SK-N-SH (cell line): ENCODE data around the gene GALNTL6. TPM values are rescaled to one million over a fixed set of nuclear protein-coding genes. Genes with fewer than 3 reads are reported as not detected.

ENCODE experiments used
- CTCF ChIA-PET: fragments of 300-600, 350-600 bp; formaldehyde crosslinking; extraction: SDS; loops from one replicate; lab custom pipeline; 2021; lab: Yijun Ruan, JAX
- POLR2A ChIA-PET: fragments of 350-600 bp; sonication (Branson Sonifier 250); formaldehyde crosslinking; extraction: SDS; loops from one replicate; lab custom pipeline; 2020; ENCODE audit warnings: antibody characterized with exemption, inconsistent platforms; lab: Yijun Ruan, JAX
- DNase-seq: peaks from one replicate; pipeline ENCODE4 v3.0.0; 2012
- H2AFZ ChIP-seq: fragments of 200-600 bp; sonication (generic); 2 replicates; pipeline ENCODE4 v1.8.1; 2016; ENCODE audit warnings: antibody characterized with exemption, mild to moderate bottlenecking, low read depth
- H3F3A ChIP-seq: fragments of 200-600 bp; sonication (generic); replicated peaks from 2 replicates; pipeline ENCODE3; 2016; ENCODE audit warnings: antibody characterized with exemption, mild to moderate bottlenecking; ENCODE audit not compliant: insufficient read depth
- H3K27ac ChIP-seq, 2 experiments: fragments of 200-500 bp in 1 of 2; fragments of 200-600 bp in 1 of 2; sonication (Bioruptor generic) in 1 of 2; sonication (generic), shearing (Covaris generic) in 1 of 2; 2 replicates each; pipeline versions ENCODE4 v1.5.1 to v1.6.1; 2014 to 2016; ENCODE audit warnings: low read depth in 2 of 2, inconsistent platforms in 1 of 2, low read length in 1 of 2, mild to moderate bottlenecking in 1 of 2, mixed read lengths in 1 of 2
- H3K27me3 ChIP-seq: fragments of 200-600 bp; sonication (generic), shearing (Covaris generic); 2 replicates; pipeline ENCODE4 v1.6.1; 2016; ENCODE audit warnings: mixed run types; ENCODE audit not compliant: insufficient read depth
- H3K36me3 ChIP-seq, 2 experiments: fragments of 200-500 bp in 1 of 2; fragments of 200-600 bp in 1 of 2; sonication (Bioruptor generic) in 1 of 2; sonication (generic) in 1 of 2; replicated peaks in 1 of 2; 2 replicates each; pipeline versions ENCODE3 to v1.5.1; 2014 to 2016; ENCODE audit warnings: low read length in 1 of 2, mild to moderate bottlenecking in 1 of 2; ENCODE audit not compliant: insufficient read depth in 2 of 2, control insufficient read depth in 1 of 2
- H3K4me1 ChIP-seq, 2 experiments: fragments of 200-500 bp in 1 of 2; fragments of 200-600 bp in 1 of 2; sonication (Bioruptor generic) in 1 of 2; sonication (generic), shearing (Covaris generic) in 1 of 2; 2 replicates each; pipeline versions ENCODE4 v1.5.1 to v1.6.1; 2014 to 2016; ENCODE audit warnings: low read depth in 1 of 2, low read length in 1 of 2, mixed run types in 1 of 2; ENCODE audit not compliant: insufficient read depth in 2 of 2, control insufficient read depth in 1 of 2
- H3K4me2 ChIP-seq: fragments of 200-600 bp; sonication (generic), shearing (Covaris generic); 2 replicates; pipeline ENCODE4 v1.6.1; 2017; ENCODE audit warnings: mixed run types
- H3K4me3 ChIP-seq, 2 experiments: fragments of 200-500 bp in 1 of 2; fragments of 200-600 bp in 1 of 2; sonication (Bioruptor generic) in 1 of 2; sonication (generic), shearing (Covaris generic) in 1 of 2; 2 replicates each; pipeline versions ENCODE4 v1.5.1 to v1.8.1; 2014 to 2016; ENCODE audit warnings: low read depth in 2 of 2, inconsistent platforms in 1 of 2, low read length in 1 of 2, mild to moderate bottlenecking in 1 of 2, mixed read lengths in 1 of 2, moderate library complexity in 1 of 2
- H3K79me2 ChIP-seq: fragments of 200-600 bp; sonication (generic); 2 replicates; pipeline ENCODE4 v1.8.1; 2017; ENCODE audit warnings: mild to moderate bottlenecking; ENCODE audit not compliant: insufficient read depth
- H3K9ac ChIP-seq: fragments of 200-600 bp; sonication (generic); 2 replicates; pipeline ENCODE4 v1.6.1; 2017; ENCODE audit warnings: mixed run types
- H3K9me2 ChIP-seq: fragments of 200-600 bp; sonication (generic); 2 replicates; pipeline ENCODE4 v1.6.1; 2017; ENCODE audit warnings: mixed run types
- H3K9me3 ChIP-seq: fragments of 200-600 bp; sonication (generic); 2 replicates; pipeline ENCODE4 v1.6.1; 2017; ENCODE audit warnings: mixed run types, mild to moderate bottlenecking, moderate library complexity
- H4K20me1 ChIP-seq: fragments of 200-600 bp; sonication (generic); 2 replicates; pipeline ENCODE4 v1.6.1; 2017; ENCODE audit warnings: mild to moderate bottlenecking, mixed run types; ENCODE audit not compliant: insufficient read depth
- CTCF ChIP-seq: fragments of 200-600 bp; sonication (generic); IDR thresholded peaks from 2 replicates; pipeline ENCODE4 v1.6.1; 2017; ENCODE audit warnings: antibody characterized with exemption, mild to moderate bottlenecking, moderate library complexity
- ELF1 ChIP-seq: IDR thresholded peaks from 2 replicates; pipeline ENCODE4 v1.4.0; 2012
- EP300 ChIP-seq, 2 experiments: IDR thresholded peaks; 2 replicates each; pipeline versions ENCODE4 v1.4.0 to v1.6.1; 2012; ENCODE audit warnings: borderline replicate concordance in 1 of 2, low read depth in 1 of 2, low read length in 1 of 2
- FOXJ3 ChIP-seq: sonication (generic); formaldehyde crosslinking; IDR thresholded peaks from 2 replicates; pipeline ENCODE4 v1.5.1; 2020; ENCODE audit warnings: mild to moderate bottlenecking, missing genetic modification reagents
- FOXM1 ChIP-seq: IDR thresholded peaks from 2 replicates; pipeline ENCODE4 v1.4.0; 2012; ENCODE audit warnings: low read depth, mild to moderate bottlenecking
- GABPA ChIP-seq: IDR thresholded peaks from 2 replicates; pipeline ENCODE4 v1.4.0; 2012; ENCODE audit warnings: low read depth, mild to moderate bottlenecking
- JUND ChIP-seq: IDR thresholded peaks from 2 replicates; pipeline ENCODE4 v1.4.0; 2012
- MEF2A ChIP-seq: IDR thresholded peaks from 2 replicates; pipeline ENCODE4 v1.4.0; 2012; ENCODE audit warnings: low read depth, borderline replicate concordance
- MXI1 ChIP-seq: IDR thresholded peaks from 2 replicates; pipeline ENCODE4 v1.6.1; 2012; ENCODE audit warnings: mild to moderate bottlenecking, low read depth, low read length, improper control_type of control experiment
- NFIC ChIP-seq: IDR thresholded peaks from 2 replicates; pipeline ENCODE4 v1.4.0; 2012; ENCODE audit warnings: borderline replicate concordance
- RAD21 ChIP-seq: IDR thresholded peaks from 2 replicates; pipeline ENCODE4 v1.6.1; 2012; ENCODE audit warnings: mild to moderate bottlenecking, low read length
- REST ChIP-seq: IDR thresholded peaks from 2 replicates; pipeline ENCODE4 v1.6.1; 2012; ENCODE audit warnings: mild to moderate bottlenecking, low read depth, low read length, moderate library complexity
- RFX5 ChIP-seq: IDR thresholded peaks from 2 replicates; pipeline ENCODE4 v1.6.1; 2012; ENCODE audit warnings: mild to moderate bottlenecking, improper control_type of control experiment, low read length
- RXRA ChIP-seq: IDR thresholded peaks from 2 replicates; pipeline ENCODE4 v1.4.0; 2012; ENCODE audit warnings: low read depth, mild to moderate bottlenecking, borderline replicate concordance
- SIN3A ChIP-seq: IDR thresholded peaks from 2 replicates; pipeline ENCODE4 v1.6.1; 2012; ENCODE audit warnings: low read depth, mild to moderate bottlenecking, low read length, moderate library complexity, borderline replicate concordance
- SMC3 ChIP-seq: IDR thresholded peaks from 2 replicates; pipeline ENCODE4 v1.6.1; 2012; ENCODE audit warnings: low read depth, low read length, improper control_type of control experiment
- ZBTB33 ChIP-seq: IDR thresholded peaks from 2 replicates; pipeline ENCODE4 v1.4.0; 2012; ENCODE audit warnings: low read depth, borderline replicate concordance
- WGBS: methylation state at CpG from one replicate; pipeline ENCODE4 v1.1.6; 2017; ENCODE audit warnings: low lambda C conversion rate; 5-methylcytosine and 5-hydroxymethylcytosine counted together
- polyA plus RNA-seq, 3 experiments: library from polyadenylated mRNA; depleted of rRNA; stranded (reverse); fragments of >200 nt; gene quantifications; 2 replicates each; pipeline ENCODE4 v1.2.3, GENCODE V29; 2012
- TF ChIP-seq, protein P1 (sequence below): IDR thresholded peaks from 2 replicates; pipeline ENCODE4 v1.4.0; 2012; ENCODE audit warnings: low read depth
- TF ChIP-seq, protein P2 (sequence below): fragments of 150-350 bp; IDR thresholded peaks from 2 replicates; pipeline ENCODE4 v1.6.1; 2016; ENCODE audit warnings: mild to moderate bottlenecking, low read depth, low read length

GALNTL6 gene
- polyA plus RNA-seq, 1 of the 3 experiments (the other 2 are of a cell fraction): 0.07 TPM

- no peak for TF ChIP-seq RAD21
- TF ChIP-seq JUND: no peak
- TF ChIP-seq, protein P1, sequence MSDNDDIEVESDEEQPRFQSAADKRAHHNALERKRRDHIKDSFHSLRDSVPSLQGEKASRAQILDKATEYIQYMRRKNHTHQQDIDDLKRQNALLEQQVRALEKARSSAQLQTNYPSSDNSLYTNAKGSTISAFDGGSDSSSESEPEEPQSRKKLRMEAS: no peak
- TF ChIP-seq MEF2A: no peak
- TF ChIP-seq ZBTB33: no peak
- TF ChIP-seq FOXM1: no peak
- TF ChIP-seq FOXJ3 (CRISPR knock-in tag): no peak
- no peak for TF ChIP-seq RXRA
- no peak for TF ChIP-seq NFIC
- TF ChIP-seq SIN3A: no peak
- TF ChIP-seq RFX5: no peak
- TF ChIP-seq CTCF: no peak
- TF ChIP-seq, protein P2, sequence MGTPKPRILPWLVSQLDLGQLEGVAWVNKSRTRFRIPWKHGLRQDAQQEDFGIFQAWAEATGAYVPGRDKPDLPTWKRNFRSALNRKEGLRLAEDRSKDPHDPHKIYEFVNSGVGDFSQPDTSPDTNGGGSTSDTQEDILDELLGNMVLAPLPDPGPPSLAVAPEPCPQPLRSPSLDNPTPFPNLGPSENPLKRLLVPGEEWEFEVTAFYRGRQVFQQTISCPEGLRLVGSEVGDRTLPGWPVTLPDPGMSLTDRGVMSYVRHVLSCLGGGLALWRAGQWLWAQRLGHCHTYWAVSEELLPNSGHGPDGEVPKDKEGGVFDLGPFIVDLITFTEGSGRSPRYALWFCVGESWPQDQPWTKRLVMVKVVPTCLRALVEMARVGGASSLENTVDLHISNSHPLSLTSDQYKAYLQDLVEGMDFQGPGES: no peak
- TF ChIP-seq EP300 (IDR thresholded peaks at IDR 0.05; ENCODE audit: borderline replicate concordance in 1 of 2, low read depth in 1 of 2, low read length in 1 of 2): no peak
- TF ChIP-seq REST: no peak
- TF ChIP-seq GABPA: no peak
- TF ChIP-seq MXI1: no peak
- no peak for TF ChIP-seq ELF1
- no peak for TF ChIP-seq SMC3
- Histone ChIP-seq H3K9me2 (no peaks in the 10 kb centered on the region), H3K79me2 (no peaks in the 10 kb centered on the region), H3K9ac (no peak overlapping the region), H3K4me2 (no peak overlapping the region), H3K9me3 (no peaks in the 10 kb centered on the region), H3K4me1 (peaks cover 0 to 7% of the 10 kb centered on the region in 2 experiments; a peak in 2 of 4 replicates), H3F3A (no peaks in the 10 kb centered on the region), H3K27me3 (no peaks in the 10 kb centered on the region), H4K20me1 (no peaks in the 10 kb centered on the region), H3K36me3 (no peaks in the 10 kb centered on the region), H2AFZ (no peak overlapping the region), H3K4me3 (no peak overlapping the region), H3K27ac (peak overlapping the region in 1 of 2 experiments; percentile 81; a peak in 2 of 4 replicates)
- no peak for DNase-seq
- POLR2A ChIA-PET: no interaction called here
- CTCF ChIA-PET: interaction anchor here (1.1 to 1.3 kb wide), 2 partner anchors 9 to 13 kb away, joined by 3 read pairs; no protein-coding TSS in a partner anchor
- 47% methylated on average over 1 of the region's 1 CpG for WGBS
Observed at GRCh38 chr4:172410363-172410762, 597.2 kb downstream of the GALNTL6 start.
